Peyer's patch (tissue), 4 donors: ENCODE results near the gene WWC1.

ENCODE experiments used
- CTCF ChIP-seq, 6 experiments: fragments of 450-650 bp in 4 of 6; fragments of 200-600 bp in 2 of 6; sonication (generic) in 1 of 6; IDR thresholded peaks; one replicate each; pipeline ENCODE4 v1.5.1; 2017 to 2019; ENCODE audit warnings: antibody characterized with exemption in 6 of 6, mild to moderate bottlenecking in 3 of 6, moderate library complexity in 1 of 6
- POLR2A ChIP-seq, 2 donors: fragments of 450-650 bp; IDR thresholded peaks; one replicate each; pipeline ENCODE4 v1.5.1; 2017; ENCODE audit warnings: antibody characterized with exemption in 2 of 2, mild to moderate bottlenecking in 2 of 2, moderate library complexity in 2 of 2

GRCh38 chr5:168282120-168282519, 9.3 kb upstream of the WWC1 start:
- no peak for TF ChIP-seq CTCF (IDR thresholded peaks at IDR 0.05)
- TF ChIP-seq POLR2A (IDR thresholded peaks at IDR 0.05): no peak
